A204.1 (cell line): ENCODE data around the gene CCNDBP1.
"Not testable (repeated sequence)": the region's sequence is repeated elsewhere in the genome, so short reads cannot be mapped to it uniquely, and the experiment has no call there.

Experiments used
- FAIRE-seq: peaks from 2 replicates; lab custom pipeline; 2012; peaks lifted over from hg19 to GRCh38; lab: Jason Lieb, UNC

Gene CCNDBP1

DNA sequence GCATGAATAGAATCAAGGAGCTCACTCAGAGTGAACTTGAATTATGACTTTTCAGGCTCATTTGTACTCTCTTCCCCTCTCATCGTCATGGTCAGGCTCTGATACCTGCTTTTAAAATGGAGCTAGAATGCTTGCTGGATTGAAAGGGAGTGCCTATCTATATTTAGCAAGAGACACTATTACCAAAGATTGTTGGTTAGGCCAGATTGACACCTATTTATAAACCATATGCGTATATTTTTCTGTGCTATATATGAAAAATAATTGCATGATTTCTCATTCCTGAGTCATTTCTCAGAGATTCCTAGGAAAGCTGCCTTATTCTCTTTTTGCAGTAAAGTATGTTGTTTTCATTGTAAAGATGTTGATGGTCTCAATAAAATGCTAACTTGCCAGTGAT is 9.6 kb downstream of the CCNDBP1 start:
- FAIRE-seq, result no peak

DNA sequence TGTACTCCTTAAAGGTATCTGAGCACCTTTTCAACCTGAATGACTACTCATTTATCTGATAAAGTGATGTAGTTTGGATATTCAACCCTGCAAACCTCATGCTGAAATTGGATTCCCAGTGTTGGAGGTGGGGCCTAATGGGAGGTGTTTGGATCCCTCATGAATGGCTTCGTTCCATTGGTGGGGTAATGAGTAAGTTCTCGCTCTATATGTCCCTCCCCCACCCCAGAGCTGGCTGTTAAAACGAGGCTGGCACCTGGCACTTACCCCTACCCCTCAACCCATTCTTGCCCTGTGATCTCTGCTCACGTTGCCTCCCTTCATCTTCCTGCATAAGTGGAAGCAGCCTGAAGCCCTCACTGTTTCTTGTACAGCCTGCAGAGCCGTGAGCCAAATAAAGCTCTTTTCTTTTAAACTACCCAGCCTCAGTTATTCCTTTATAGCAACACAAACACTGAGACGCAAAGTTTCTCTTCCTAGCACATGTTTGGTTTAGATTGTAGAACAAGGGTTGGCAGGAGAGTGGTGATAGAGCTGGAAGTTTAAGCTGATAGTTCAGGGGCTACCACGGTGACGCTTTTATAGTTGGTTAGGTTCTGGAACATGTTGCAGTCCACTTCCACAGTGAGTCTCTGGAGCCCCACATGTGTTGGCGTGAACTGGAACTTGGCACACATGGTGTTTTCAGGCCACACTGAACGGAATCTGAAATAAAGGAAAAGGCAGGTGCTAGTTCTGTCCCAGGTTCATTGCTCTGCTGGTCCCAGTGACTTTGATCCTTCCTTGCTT is 11.8 kb downstream of the CCNDBP1 start:
- FAIRE-seq, result no peak

DNA sequence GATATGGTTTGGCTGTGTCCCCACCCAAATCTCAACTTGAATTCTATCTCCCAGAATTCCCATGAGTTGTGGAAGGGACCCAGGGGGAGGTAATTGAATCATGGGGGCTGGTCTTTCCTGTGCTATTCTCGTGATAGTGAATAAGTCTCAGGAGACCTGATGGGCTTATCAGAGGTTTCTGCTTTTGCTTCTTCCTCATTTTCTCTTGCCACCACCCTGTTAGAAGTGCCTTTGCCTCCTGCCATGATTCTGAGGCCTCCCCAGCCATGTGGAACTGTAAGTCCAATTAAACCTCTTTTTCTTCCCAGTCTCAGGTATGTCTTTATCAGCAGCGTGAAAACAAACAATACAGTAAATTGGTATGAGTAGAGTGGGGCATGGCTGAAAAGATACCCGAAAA is 12.6 kb downstream of the CCNDBP1 start:
- not testable (repeated sequence) for FAIRE-seq

DNA sequence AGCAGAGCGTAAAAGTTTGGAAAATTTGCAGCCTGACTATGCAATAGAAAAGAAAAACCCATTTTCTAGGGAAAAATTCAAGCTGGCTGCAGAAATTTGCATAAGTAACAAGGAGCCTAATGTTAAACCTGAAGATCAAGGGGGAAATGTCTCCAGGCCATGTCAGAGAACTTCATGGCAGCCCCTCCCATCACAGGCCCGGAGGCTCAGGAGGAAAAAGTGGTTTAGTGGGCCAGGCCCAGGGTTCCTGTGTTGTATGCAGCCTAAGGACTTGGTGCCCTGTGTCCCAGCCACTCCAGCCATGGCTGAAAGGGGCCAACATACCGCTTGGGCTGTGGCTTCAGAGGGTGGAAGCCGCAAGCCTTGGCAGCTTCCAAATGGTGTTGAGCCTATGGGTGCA is 13.4 kb downstream of the CCNDBP1 start:
- FAIRE-seq, result not testable (repeated sequence)

DNA sequence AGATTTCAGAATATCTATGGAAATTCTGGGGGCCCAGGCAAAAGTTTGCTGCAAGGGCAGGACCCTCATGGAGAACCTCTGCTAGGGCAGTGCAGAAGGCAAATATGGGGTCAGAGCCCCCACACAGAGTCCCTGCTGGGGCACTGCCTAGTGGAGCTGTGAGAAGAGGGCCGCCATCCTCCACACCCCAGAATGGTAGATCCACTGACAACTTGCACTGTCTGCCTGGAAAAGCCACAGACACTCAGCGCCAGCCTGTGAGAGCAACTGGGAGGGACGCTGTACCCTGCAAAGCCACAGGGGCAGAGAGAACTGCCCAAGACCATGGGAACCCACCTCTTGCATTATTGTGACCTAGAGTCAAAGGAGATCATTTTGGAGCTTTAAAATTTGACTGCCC is 13.8 kb downstream of the CCNDBP1 start:
- FAIRE-seq, result no peak

DNA sequence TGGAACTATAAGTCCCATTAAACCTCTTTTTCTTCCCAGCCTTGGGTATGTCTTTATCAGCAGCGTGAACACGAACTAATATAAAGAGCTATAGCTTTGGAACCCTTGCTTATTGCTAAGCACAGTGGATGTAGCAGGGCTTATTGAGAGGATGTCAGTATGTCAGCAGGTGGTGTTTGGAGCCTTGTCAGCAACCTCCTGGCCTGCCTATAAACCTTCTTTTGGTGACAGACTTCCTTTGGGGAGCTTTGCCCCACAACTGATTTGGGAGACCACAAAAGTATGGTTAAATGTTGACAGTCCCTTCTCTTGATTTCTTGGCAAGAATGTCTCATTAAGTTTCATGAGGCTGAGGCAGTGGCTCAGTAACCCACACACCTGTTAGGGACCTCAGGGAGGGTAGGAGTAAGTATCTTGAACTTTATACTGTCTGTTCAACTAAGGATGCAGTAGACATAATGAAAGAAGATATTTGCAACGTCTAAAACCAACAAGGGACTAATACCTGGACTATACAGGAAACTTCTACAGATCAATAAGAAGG is 14.8 kb downstream of the CCNDBP1 start:
- no peak for FAIRE-seq

DNA sequence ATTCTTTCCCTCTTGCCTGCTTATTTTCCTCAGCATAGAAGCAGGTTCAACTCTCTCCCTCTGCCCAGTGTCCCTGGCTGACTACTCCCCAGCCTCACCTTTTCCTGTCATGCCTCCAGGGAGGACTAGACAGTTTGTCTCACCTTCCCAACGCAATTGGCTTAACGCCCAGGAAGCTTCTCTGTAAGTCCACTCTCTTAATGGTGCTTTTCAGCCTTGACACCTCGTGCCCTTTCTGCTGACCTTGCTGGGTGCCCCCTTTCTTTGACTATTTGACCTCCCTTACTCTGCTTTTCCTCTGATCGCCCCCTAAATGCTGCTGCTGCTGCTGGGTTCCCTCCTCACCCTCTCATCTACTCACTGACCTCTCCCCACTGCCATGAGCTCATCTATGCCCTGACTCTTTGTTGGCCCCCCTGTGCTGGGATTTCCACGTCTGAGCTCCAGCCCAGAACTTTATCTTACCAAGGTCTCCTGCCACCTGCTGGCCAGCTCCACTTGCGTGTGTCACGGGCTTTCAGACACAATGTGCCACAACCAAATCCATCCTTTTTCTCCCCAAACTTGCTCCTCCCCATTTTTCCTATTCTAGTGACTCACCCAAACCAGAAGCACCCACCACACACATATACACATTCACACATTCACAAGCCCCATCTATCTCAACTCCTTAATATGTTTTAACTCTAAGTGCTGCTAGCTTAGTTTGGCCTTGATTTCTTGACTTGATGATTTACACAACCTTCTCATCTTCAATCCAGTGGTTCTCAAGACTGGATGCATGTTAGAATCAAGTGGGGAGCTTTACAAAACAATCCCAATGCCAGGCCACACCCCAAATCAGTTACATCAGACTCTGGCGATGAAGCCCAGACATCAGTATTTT is 19.1 kb downstream of the CCNDBP1 start:
- no peak for FAIRE-seq

DNA sequence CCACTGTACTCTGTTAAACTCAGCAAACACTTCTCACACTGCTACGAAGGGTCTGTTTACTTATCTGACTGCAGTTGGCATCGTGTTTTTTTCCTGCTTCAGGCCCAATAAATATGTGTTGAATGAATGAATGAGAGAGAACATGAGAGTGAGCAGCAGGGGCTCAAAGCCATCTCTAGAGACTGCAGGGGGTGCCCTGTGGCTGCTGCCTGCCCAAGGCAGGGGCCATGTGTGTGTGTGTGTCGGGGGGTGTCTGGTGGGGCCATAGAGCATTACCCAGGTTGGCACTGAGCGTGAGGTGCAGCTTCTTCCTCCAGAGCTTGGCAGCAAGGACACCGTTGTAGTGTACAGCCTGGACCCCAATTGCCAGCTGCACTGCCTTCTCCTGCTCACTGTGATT is 20.9 kb downstream of the CCNDBP1 start:
- no peak for FAIRE-seq

DNA sequence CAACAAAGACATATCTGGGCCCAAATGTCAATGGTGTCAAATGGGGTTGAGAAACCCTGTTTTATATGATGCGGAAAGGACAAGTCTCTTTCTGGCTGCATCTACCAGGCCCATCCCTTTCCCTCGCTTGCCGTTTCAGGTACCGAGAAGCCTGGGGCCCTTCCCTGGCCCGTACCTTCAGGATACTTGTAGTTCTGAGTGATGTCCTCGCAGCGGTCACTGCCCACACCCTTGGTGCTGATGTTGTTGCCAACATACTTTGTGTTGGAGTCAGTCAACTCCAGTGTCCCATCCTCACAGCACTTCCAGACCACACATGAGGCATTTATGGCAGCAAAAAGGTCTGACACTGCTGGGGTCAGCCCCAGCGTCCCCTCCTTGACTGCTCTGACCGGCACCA is 21.8 kb downstream of the CCNDBP1 start:
- no peak for FAIRE-seq

DNA sequence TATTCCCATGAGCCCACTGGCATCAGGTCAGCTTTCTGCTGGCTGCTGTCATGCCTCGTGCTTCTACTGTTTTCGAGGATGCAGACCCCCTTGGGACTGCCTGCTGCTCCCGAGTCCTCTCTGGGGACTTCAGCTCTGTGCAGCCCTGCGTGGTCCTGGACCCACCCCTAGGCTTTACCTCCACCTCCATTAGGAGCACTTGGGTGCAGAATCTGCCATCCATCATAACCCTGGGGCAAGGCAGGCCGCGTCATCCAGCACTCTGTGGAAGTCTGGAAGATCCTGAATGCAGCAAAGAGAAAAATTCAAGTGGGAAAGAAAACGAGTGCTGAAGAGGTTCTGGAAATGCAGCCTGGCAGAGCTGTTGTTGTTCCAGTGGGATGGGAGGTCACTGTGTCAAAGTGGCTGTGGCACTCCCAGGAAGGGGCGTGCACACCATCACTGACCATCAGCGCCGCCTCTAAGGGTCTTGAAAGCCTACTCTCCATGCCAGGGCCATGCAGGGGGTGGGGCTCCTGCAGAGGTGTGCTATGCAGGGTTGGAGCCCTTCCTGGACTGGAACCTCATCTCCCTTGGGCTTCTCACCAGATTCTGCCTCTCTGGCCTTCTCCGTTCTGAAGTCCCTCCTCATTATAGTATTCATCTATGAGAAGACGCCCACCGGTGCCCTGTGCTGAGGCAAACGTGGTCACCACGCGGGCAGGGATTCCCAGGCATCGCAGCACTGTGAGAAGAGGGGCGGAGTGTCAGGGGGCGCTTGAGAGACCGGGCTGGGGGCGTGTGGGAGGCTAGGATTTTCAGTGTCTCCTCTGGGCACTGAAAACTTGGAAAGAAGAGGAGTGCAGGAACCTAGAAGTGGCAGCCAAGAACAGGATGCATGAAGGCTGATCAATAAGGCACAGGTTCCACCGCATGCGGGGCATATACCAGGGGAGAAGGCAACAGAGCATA is 23.1 kb downstream of the CCNDBP1 start:
- FAIRE-seq, result no peak

DNA sequence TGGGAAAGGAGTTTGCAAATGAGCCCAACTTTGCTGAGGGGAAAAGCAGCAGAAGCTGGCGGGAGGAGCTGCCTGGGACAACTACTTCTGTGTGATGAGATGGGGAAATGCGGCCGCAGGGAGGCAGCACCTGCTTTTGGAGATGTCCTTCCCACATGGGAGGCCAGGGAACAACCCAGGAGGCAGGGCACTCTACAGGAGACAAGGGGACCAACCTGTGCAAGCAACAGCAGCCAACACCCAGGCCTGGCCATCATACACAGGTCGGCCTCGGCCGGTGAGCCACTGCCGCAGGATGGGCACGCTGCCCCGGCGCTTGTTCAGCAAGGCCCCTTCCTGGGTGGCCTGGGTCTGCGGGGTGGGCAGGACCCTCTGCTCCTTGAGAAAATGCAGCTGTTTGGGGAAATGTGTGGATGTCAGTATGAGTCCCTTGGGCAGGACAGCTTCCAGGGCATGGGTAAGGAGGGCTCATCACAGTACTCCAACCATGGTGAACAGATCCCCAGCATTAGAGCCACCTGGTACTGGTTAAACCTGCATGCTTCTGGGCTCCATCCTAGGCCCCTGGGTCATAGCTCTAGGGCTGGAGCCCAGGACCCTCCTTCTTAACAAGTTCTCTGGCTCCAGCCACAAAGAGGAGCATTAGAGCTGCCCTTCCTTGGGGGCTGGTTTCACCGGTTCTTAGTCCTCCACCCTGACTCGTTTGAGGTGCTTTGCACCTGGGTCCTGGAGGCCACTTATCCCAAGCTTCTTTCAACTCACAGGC is 24.0 kb downstream of the CCNDBP1 start:
- no peak for FAIRE-seq

DNA sequence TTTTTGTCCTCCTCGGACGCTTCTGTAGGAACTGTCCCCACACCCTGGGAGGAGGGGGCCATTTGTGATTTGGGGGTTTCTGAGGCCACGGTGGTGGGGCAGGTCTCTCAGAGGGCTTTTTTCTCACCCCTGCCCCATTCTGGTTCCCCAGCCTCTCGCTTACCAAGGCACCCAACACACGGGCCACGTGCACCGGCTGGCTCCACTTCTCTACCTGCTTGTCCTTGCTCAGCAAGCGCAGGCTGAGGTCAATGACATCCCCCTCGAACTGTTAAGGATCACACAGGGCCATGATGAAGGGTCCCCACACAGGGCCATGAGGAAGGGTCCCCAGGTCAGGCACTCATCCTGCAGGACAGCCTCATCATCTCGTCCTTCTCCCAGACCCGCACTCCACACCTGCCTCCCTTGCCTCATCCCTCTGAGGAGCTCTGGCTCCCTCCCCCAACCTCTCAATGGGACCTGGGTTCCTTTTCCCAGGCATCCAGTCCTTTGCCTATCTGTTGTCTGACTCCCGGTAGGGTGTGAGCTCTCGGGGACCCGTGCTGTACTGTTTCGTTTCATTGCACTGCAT is 25.1 kb downstream of the CCNDBP1 start:
- no peak for FAIRE-seq

DNA sequence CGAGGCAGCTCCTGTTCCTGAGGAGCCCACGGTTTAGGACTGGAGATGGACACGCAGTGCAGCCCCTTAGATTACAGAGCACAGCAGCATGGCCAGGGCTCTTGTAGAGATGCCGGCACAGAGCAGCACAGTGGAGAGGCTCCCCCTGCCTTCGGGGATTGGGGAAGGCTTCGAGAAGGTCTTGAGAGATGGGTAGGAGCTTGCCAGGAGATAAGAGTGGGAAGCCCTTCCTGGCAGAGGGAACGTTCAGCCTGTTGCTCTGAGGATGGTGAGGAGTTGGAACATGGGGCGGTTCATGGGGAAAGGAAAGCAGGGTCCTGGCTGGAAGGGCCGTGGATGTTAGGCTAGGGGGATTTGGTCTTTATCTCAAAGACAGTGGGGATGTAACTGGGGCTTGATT is 25.6 kb downstream of the CCNDBP1 start:
- FAIRE-seq, result no peak

DNA sequence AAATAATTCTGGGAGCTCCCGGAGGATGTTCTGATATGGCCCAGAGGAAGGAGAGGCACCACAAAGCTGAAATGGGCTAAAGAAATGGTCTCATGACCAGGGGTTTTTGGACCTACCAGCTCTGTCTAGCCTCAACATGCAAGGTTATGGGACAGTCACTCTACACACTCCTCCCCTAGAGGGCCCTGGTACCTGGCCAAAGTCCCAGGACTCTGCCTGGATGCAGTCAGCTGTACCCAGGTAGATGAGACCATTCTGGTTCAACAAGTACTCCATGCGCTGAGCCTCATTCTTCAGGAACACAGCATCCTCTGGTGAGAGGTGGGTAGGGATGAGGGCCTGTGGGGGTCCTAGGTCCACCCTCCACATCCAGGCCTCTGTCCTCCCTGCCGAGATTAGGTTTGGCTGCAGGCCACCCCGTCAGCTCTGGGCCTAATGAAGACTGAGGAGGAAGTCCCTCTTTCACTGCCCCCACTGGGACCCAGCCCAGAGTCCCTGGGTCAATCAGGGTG is 26.1 kb downstream of the CCNDBP1 start:
- FAIRE-seq, result no peak

DNA sequence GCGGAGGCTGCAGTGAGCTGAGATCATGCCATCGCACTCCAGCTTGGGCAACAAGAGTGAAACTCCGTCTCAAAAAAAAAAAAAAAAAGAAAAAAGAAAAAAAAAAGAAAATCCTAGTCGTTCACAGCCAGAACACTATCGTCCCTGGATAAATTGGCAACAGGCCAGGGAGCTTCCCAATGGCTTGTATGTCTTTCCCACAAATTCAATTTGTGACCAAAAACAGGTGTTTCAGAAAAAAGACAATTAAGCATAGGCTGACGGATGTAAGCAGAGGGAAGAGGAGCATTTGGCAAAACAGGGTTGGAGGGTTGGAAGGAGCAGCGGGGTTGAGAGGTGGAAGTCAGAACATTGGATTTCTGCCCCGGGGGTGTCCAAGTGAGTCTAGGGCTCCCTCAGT is 27.1 kb downstream of the CCNDBP1 start:
- no peak for FAIRE-seq

DNA sequence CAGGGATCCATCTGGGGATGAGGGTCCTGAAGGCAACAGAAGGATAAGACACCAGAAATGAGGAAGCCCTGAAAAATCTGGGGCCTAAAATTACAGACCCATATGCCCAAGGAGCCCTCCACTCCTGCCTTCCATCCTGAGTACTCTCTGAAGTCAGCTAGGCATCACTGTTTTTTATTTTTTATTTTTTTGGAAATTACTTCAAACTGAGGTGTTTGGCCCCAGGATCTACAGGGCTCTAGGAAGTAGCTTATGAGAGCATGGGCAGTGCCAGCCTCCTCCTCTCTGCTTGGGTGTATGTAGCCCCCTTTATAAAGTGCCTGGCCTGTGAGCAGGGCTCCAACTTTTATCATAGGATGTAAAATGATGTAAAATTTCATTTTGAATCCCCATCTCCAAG is 27.7 kb downstream of the CCNDBP1 start:
- no peak for FAIRE-seq

DNA sequence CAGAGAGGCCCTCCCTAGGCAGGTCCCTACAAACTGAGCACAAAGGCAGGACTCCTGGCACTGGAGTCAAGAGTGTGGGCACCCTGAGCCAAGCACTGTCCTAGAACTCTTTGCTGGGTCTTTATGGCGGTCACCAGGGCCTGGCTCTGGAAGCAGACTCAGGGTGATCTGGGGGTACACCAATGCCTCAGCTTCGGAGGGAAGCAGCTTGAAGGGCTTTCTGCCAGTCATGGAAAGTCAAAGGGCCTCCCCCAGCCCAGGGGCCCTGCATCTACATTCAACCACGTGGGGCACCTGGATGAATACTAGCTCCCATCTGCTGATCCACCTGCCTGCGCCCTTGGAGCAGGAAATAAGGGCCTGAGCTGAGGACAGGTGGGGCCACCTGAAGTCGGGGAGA is 28.3 kb downstream of the CCNDBP1 start:
- FAIRE-seq, result no peak

DNA sequence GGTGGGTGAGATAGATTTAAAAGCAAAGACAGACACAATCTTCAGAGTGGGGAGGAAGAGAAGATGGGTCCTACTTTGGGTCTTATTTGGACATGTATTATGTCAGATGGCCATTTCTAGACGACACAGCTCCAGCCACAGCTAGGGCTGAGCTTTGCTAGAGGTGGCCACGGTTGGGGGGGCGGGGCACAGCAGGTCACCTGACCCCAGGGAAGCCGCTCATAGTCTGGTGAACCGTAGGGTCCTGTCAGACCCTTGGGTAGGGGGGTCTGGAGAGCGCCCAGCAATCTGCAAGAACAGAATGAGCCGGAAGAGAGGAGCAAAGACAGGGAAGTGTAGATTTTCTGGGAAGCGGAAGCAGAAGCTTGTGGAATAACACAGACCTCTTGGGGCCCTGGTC is 29.0 kb downstream of the CCNDBP1 start:
- no peak for FAIRE-seq

DNA sequence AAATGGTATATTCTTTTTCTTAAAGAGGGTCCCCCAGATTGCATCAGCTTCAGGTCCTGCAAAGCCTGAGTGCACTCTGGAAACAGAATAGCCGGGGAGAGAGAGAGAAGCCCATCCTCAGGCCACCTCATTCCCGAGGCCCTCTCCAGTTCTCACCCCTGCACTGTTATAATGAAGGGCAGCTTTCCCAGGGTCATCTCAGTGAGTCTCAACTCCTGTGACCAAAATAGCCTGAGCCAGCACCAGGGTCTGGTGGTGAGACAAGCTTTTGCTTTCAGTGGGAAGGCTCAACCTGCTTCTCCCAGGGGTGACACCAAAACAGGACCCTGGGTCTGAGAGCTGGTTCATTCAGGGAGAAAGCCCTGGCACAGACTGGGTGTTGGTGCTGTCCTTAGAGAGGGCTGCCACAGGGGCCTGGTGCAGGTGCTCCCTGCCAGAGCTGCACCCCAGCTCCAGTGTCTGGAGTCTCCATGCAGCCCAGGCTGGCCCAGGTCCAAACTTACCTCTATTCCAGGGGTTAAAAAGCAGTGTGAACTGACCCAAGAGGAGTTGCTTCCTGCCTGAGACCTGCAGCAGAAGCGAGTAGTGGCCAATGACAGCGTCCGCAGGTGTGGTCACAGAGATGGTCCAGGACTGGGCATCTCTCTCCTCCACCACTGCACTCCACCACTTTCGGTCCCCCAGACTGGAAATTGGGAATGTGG is 29.5 kb downstream of the CCNDBP1 start:
- no peak for FAIRE-seq

DNA sequence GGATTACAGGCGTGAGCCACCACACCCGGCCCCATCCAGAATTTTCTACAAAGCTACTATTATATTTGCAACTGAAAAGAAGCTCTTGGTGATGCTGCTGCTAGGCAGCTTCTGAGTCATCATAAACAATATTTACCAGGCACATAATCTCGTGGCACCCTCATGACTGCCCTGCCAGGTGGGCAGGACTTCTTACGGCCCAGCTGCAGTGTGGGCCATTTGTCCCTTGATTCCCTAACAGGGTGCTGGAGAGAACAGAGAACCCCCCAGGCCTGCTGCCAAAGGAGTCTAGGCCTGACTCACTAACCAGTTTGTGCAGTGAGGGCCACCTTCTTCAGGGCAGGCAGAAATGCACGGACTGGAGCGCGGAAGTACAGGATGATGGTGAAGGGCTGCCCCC is 30.8 kb downstream of the CCNDBP1 start:
- FAIRE-seq, result no peak
